ENCODE measurements around the gene MYH7. TPM values are rescaled to one million over a fixed set of nuclear protein-coding genes. Genes with fewer than 3 reads are reported as not detected.

MYH7 gene
- total and polyA plus RNA-seq, 2 of the 4 experiments (the other 2 are of a cell fraction), result not detected

DNA sequence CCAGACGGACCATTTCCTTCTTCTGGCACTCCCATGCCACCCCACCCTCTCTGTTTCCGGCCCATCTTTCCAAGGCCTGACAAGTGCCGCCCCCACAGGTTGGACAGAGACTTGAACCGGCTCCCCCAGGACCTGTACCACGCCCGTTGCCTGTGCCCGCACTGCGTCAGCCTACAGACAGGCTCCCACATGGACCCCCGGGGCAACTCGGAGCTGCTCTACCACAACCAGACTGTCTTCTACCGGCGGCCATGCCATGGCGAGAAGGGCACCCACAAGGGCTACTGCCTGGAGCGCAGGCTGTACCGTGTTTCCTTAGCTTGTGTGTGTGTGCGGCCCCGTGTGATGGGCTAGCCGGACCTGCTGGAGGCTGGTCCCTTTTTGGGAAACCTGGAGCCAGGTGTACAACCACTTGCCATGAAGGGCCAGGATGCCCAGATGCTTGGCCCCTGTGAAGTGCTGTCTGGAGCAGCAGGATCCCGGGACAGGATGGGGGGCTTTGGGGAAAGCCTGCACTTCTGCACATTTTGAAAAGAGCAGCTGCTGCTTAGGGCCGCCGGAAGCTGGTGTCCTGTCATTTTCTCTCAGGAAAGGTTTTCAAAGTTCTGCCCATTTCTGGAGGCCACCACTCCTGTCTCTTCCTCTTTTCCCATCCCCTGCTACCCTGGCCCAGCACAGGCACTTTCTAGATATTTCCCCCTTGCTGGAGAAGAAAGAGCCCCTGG lies 59.8 kb downstream of the MYH7 start:
- no peak overlapping the region for H2BK5ac ChIP-seq (ENCODE audit: low read depth, low read length, poor library complexity, severe bottlenecking)
- no peak for TF ChIP-seq NFE2L2 (IDR thresholded peaks at IDR 0.05; ENCODE audit: low read depth, low read length)
- H3K4me1 ChIP-seq (ENCODE audit: control insufficient read depth, insufficient read depth, low read length), result no peaks in the 10 kb centered on the region
- no peak overlapping the region for H3K23ac ChIP-seq (ENCODE audit: low read depth, low read length)
- WGBS, 2 experiments (ENCODE audit: extremely low coverage in 2 of 2, insufficient read length in 1 of 2), result 83% methylated on average over 11 of the region's 21 CpGs; no CpG with 5 or more reads in 1 of the 2 experiments
- H3K14ac ChIP-seq (replicated peaks; ENCODE audit: low read depth, low read length), result no peak overlapping the region
- H2BK20ac ChIP-seq (ENCODE audit: low read depth, low read length), result no peak overlapping the region
- H3K9ac ChIP-seq (ENCODE audit: low read depth, low read length), result no peak overlapping the region
- no peak overlapping the region for H3K56ac ChIP-seq (ENCODE audit: extremely low read depth, insufficient read depth, low read length)
- no peak overlapping the region for H2AK9ac ChIP-seq (replicated peaks; ENCODE audit: low read depth, low read length, poor library complexity)
- DNase-seq, result no peak
- H2AK5ac ChIP-seq (ENCODE audit: low read depth, low read length), result no peak overlapping the region
- CTCF ChIA-PET, result no interaction called here
- H4K5ac ChIP-seq (ENCODE audit: low read depth, low read length), result no peak overlapping the region
- H3K18ac ChIP-seq (ENCODE audit: low read depth, low read length), result no peak overlapping the region
- no peak overlapping the region for H3K27ac ChIP-seq (ENCODE audit: insufficient read depth, low read length)
- no peaks in the 10 kb centered on the region for H3K36me3 ChIP-seq (ENCODE audit: control insufficient read depth, insufficient read depth, low read length)
- H2AFZ ChIP-seq (replicated peaks; ENCODE audit: low read length, poor library complexity), result no peak overlapping the region
- intact Hi-C loops (cut with micrococcal nuclease), result no loop called here
- no peak for ATAC-seq (ENCODE audit: low read depth)
- H3K9me3 ChIP-seq (ENCODE audit: control insufficient read depth, insufficient read depth, low read length), result no peaks in the 10 kb centered on the region
- no peaks in the 10 kb centered on the region for H4K20me1 ChIP-seq (ENCODE audit: insufficient read depth, low read length)
- POLR2A ChIA-PET (ENCODE audit: unreplicated experiment), result no interaction called here
- in situ Hi-C loops (cut with MboI; ENCODE audit: low sequenced_read_pairs), result loop anchor here (10.0 kb wide), 1 partner anchor 51 kb away; the partner anchor contains the start of gene PABPN1
- BruUV-seq (replicated peaks), result no TSS peak
- no peak overlapping the region for H4K8ac ChIP-seq (ENCODE audit: low read depth in 2 of 2, low read length in 2 of 2)
- dilution Hi-C loops (cut with HindIII; ENCODE audit: low sequenced_read_pairs, unreplicated experiment), result no loop called here
- no peak overlapping the region for H4K91ac ChIP-seq (ENCODE audit: insufficient read depth, low read depth, low read length)
- no peak overlapping the region for H3K4me2 ChIP-seq (ENCODE audit: low read depth, low read length)
- H3K4ac ChIP-seq (ENCODE audit: low read depth, low read length), result no peak overlapping the region
- 0 out of 2 replicates have a peak, but pooled peaks cover 2% of the 10 kb centered on the region for H3K9me1 ChIP-seq (ENCODE audit: insufficient read depth, low read length)
- H3K27me3 ChIP-seq (ENCODE audit: control insufficient read depth, insufficient read depth, low read length), result peaks cover 45% of the 10 kb centered on the region
- H3K79me1 ChIP-seq (ENCODE audit: low read depth in 1 of 2, low read length in 2 of 2), result no peaks in the 10 kb centered on the region
- H2BK120ac ChIP-seq (ENCODE audit: low read depth, low read length), result no peak overlapping the region
- no peak overlapping the region for H3K4me3 ChIP-seq (ENCODE audit: insufficient read depth, low read depth, low read length)
- no peak overlapping the region for H2BK15ac ChIP-seq (ENCODE audit: low read depth, low read length)
